ENCODE data around the gene DNMBP. TPM values are rescaled to one million over a fixed set of nuclear protein-coding genes. Genes with fewer than 3 reads are reported as not detected.

The DNMBP gene
- total and polyA plus RNA-seq, 2 donors (not counting 3 experiments of a cell fraction or from before 2014, with no cell fraction given): 32.0 to 53.4 TPM

GRCh38 chr10:99982728-99983127, 27.0 kb downstream of the DNMBP start:
- FAIRE-seq (no peak), DNase-seq (ENCODE audit: low read depth, low spot score) (no peak)
- Histone ChIP-seq H3K4me2 (ENCODE audit: insufficient read depth, low read length) (peak overlapping the region; percentile 76), H3K4me3 (replicated peaks in 1 of 3; ENCODE audit: insufficient read depth in 1 of 3, low read depth in 1 of 3, low read length in 3 of 3) (no peak overlapping the region), H3K9me1 (replicated peaks; ENCODE audit: control insufficient read depth, extremely low read depth, insufficient read depth, low read length) (no peaks in the 10 kb centered on the region), H3K27me3 (ENCODE audit: control insufficient read depth in 2 of 2, insufficient read depth in 2 of 2, low read length in 2 of 2) (no peaks in the 10 kb centered on the region), H3K27ac (ENCODE audit: insufficient read depth, low read depth, low read length) (peak overlapping the region; percentile 82), H3K79me2 (ENCODE audit: control insufficient read depth, insufficient read depth, low read length) (peaks cover 94% of the 10 kb centered on the region), H4K20me1 (replicated peaks; ENCODE audit: control insufficient read depth, extremely low read depth, insufficient read depth, low read length) (no peaks in the 10 kb centered on the region), H3K4me1 (ENCODE audit: control insufficient read depth, extremely low read depth, insufficient read depth, low read length) (peaks cover 72% of the 10 kb centered on the region), H3K36me3 (ENCODE audit: control insufficient read depth in 2 of 2, extremely low read depth in 1 of 2, insufficient read depth in 2 of 2, low read length in 2 of 2) (peaks cover 2% of the 10 kb centered on the region in 2 experiments), H2AFZ (ENCODE audit: low read depth, low read length) (no peak overlapping the region), H3K9me3 (replicated peaks; ENCODE audit: control insufficient read depth, insufficient read depth, low read length) (no peaks in the 10 kb centered on the region), H3K9ac (replicated peaks; ENCODE audit: extremely low read depth, insufficient read depth, low read length) (peak overlapping the region; percentile 59)
- CTCF ChIA-PET: interaction anchor here (1.2 to 3.9 kb wide), 9 partner anchors 9 to 76 kb away, joined by 3 to 23 read pairs (median 8); partner anchors contain the start of gene DNMBP
- intact Hi-C loops (cut with micrococcal nuclease) (loop anchor here (1.0 kb wide), 2 partner anchors 16 to 24 kb away; no protein-coding TSS in a partner anchor), dilution Hi-C loops (cut with MboI; ENCODE audit: extremely low pct_ligation_motif_present, low sequenced_read_pairs) (no loop called here)
- TSS peak; percentile 67 for BruUV-seq (replicated peaks)
- no peak for TF ChIP-seq FOS (IDR thresholded peaks at IDR 0.05; ENCODE audit: borderline replicate concordance, insufficient read depth, low read length)
- no peak for TF ChIP-seq JUN (IDR thresholded peaks at IDR 0.05; ENCODE audit: borderline replicate concordance, insufficient read depth, insufficient read length, low read depth)
- TF ChIP-seq POLR2A (IDR thresholded peaks at IDR 0.05; ENCODE audit: low read depth, low read length): no peak
- TF ChIP-seq GATA2 (IDR thresholded peaks at IDR 0.05; ENCODE audit: insufficient read depth, insufficient read length, low read depth, low read length): no peak
- no peak for TF ChIP-seq MYC (IDR thresholded peaks at IDR 0.05; ENCODE audit: low read depth, low read length)
- no peak for TF ChIP-seq MAX (IDR thresholded peaks at IDR 0.05; ENCODE audit: insufficient read depth, insufficient read length)
- TF ChIP-seq POLR2AphosphoS5 (IDR thresholded peaks at IDR 0.05; ENCODE audit: insufficient read depth, low read depth, low read length): no peak
- TF ChIP-seq, protein P1, sequence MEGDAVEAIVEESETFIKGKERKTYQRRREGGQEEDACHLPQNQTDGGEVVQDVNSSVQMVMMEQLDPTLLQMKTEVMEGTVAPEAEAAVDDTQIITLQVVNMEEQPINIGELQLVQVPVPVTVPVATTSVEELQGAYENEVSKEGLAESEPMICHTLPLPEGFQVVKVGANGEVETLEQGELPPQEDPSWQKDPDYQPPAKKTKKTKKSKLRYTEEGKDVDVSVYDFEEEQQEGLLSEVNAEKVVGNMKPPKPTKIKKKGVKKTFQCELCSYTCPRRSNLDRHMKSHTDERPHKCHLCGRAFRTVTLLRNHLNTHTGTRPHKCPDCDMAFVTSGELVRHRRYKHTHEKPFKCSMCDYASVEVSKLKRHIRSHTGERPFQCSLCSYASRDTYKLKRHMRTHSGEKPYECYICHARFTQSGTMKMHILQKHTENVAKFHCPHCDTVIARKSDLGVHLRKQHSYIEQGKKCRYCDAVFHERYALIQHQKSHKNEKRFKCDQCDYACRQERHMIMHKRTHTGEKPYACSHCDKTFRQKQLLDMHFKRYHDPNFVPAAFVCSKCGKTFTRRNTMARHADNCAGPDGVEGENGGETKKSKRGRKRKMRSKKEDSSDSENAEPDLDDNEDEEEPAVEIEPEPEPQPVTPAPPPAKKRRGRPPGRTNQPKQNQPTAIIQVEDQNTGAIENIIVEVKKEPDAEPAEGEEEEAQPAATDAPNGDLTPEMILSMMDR (IDR thresholded peaks at IDR 0.05; ENCODE audit: extremely low read depth in 1 of 2, insufficient read depth in 1 of 2, low read depth in 1 of 2, low read length in 2 of 2): no peak
- TF ChIP-seq EZH2 (IDR thresholded peaks at IDR 0.05; ENCODE audit: borderline replicate concordance, low read depth, low read length, severe bottlenecking): no peak
- POLR2A ChIA-PET: no interaction called here

Measured in endothelial cell of umbilical vein (primary cell).